ENCODE results near the gene ARSK. TPM values are rescaled to one million over a fixed set of nuclear protein-coding genes. Genes with fewer than 3 reads are reported as not detected.

Gene ARSK
- total and polyA plus RNA-seq, 8 donors: 2.9 to 68.3 (median 4.9) TPM; not detected in 1

GRCh38 chr5:95613514-95613913 is 58.6 kb downstream of the ARSK start:
- Histone ChIP-seq H3K27ac (no peak overlapping the region), H3K9me3 (peaks cover 0 to 15% (median 4%) of the 10 kb centered on the region in 4 donors), H3K27me3 (no peaks in the 10 kb centered on the region), H3K4me1 (no peaks in the 10 kb centered on the region), H3K36me3 (no peaks in the 10 kb centered on the region), H3K4me3 (no peak overlapping the region)
- DNase-seq: no peak
- WGBS, 5 donors: 94 to 97% (median 96%) methylated on average over 1 of the region's 1 CpG
- intact Hi-C loops (cut with DNase I; ENCODE audit: low total_unique reads): no loop called here
- TF ChIP-seq POLR2AphosphoS5 (IDR thresholded peaks at IDR 0.05): no peak
- TF ChIP-seq, protein P1, sequence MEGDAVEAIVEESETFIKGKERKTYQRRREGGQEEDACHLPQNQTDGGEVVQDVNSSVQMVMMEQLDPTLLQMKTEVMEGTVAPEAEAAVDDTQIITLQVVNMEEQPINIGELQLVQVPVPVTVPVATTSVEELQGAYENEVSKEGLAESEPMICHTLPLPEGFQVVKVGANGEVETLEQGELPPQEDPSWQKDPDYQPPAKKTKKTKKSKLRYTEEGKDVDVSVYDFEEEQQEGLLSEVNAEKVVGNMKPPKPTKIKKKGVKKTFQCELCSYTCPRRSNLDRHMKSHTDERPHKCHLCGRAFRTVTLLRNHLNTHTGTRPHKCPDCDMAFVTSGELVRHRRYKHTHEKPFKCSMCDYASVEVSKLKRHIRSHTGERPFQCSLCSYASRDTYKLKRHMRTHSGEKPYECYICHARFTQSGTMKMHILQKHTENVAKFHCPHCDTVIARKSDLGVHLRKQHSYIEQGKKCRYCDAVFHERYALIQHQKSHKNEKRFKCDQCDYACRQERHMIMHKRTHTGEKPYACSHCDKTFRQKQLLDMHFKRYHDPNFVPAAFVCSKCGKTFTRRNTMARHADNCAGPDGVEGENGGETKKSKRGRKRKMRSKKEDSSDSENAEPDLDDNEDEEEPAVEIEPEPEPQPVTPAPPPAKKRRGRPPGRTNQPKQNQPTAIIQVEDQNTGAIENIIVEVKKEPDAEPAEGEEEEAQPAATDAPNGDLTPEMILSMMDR (IDR thresholded peaks at IDR 0.05): no peak
- no peak for TF ChIP-seq POLR2A (IDR thresholded peaks at IDR 0.05)
- TF ChIP-seq EP300 (IDR thresholded peaks at IDR 0.05): no peak

DNA sequence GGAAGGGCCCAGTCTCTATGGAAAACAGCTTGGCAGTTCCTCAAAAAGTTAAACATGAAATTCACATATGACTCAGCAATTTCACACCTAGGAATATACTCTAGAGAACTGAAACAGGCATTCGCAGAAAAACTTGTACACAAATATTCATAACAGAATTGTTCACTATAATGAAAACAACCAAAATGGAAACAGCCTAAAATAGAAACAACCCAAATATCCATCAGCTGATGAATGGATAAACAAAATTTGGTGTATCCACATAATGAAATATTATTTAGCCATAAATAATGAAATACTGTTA is 60.2 kb downstream of the ARSK start:
- Histone ChIP-seq H3K36me3 (no peaks in the 10 kb centered on the region), H3K9me3 (peaks cover 0 to 15% (median 4%) of the 10 kb centered on the region in 4 donors), H3K4me3 (no peak overlapping the region), H3K4me1 (peaks cover 8 to 13% (median 12%) of the 10 kb centered on the region in 4 donors), H3K27me3 (peaks cover 0 to 6% (median 3%) of the 10 kb centered on the region in 3 donors), H3K27ac (no peak overlapping the region)
- WGBS, 5 donors: 79 to 90% (median 89%) methylated on average over 1 of the region's 1 CpG
- intact Hi-C loops (cut with DNase I; ENCODE audit: low total_unique reads): no loop called here
- TF ChIP-seq EP300 (IDR thresholded peaks at IDR 0.05): no peak
- TF ChIP-seq POLR2A (IDR thresholded peaks at IDR 0.05): no peak
- TF ChIP-seq, protein P1 (IDR thresholded peaks at IDR 0.05): no peak
- TF ChIP-seq POLR2AphosphoS5 (IDR thresholded peaks at IDR 0.05): no peak
- no peak for DNase-seq

DNA sequence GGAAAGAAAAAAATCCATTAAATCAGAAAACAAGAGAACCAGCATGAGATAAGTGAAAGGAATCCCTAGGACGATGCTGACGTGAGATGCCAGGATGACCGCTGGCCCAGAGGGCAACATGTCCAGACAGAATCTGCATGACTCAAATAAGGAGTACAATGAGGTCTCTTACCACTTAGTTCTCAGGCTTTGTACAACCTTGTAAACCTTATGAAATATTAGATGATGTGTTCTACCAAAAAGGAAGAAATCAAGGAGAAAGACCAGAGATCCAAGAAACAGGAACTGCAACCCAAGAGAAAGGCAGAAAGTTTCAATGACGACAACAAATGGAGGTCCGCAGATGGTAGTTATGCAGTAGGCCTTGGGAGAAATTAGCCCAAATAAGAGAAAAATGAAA is 62.2 kb downstream of the ARSK start:
- H3K27me3 ChIP-seq: peaks cover 0 to 19% (median 3%) of the 10 kb centered on the region in 3 donors
- peaks cover 27 to 31% (median 29%) of the 10 kb centered on the region in 4 donors for H3K4me1 ChIP-seq
- H3K36me3 ChIP-seq: no peaks in the 10 kb centered on the region
- TF ChIP-seq, protein P1 (IDR thresholded peaks at IDR 0.05): no peak
- TF ChIP-seq EP300 (IDR thresholded peaks at IDR 0.05) (no peak), POLR2AphosphoS5 (IDR thresholded peaks at IDR 0.05) (no peak), POLR2A (IDR thresholded peaks at IDR 0.05) (no peak)
- intact Hi-C loops (cut with DNase I; ENCODE audit: low total_unique reads): no loop called here
- H3K9me3 ChIP-seq: peaks cover 0 to 15% (median 4%) of the 10 kb centered on the region in 4 donors
- 74 to 97% (median 95%) methylated on average over 5 of the region's 5 CpGs for WGBS, 5 donors
- no peak overlapping the region for H3K27ac ChIP-seq
- H3K4me3 ChIP-seq: no peak overlapping the region
- no peak for DNase-seq

DNA sequence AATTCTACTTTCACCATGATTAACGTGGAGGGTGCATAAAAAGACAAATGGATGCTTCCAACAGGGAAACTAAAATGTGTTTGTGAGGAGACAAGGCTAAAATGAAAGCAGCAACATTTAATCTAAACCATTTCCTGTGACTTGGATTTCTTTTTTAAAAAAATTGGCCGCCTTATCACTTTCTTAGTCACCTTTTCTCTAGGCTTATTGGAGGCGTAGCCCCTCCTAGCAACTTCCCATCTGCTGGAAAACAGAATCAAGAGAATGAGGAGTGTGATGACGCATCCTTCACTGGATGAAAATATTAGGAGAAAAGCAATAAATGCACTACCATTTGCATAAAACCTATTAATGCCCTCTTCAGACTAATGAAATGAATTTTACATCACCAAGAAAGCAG is 64.2 kb downstream of the ARSK start:
- Histone ChIP-seq H3K9me3 (peaks cover 0 to 2% (median 0%) of the 10 kb centered on the region in 4 donors), H3K4me3 (peak overlapping the region in 2 of 4 donors; percentile 80 to 87), H3K4me1 (peaks cover 30 to 35% (median 33%) of the 10 kb centered on the region in 4 donors), H3K27me3 (peaks cover 0 to 19% (median 3%) of the 10 kb centered on the region in 3 donors), H3K36me3 (no peaks in the 10 kb centered on the region), H3K27ac (no peak overlapping the region)
- no peak for DNase-seq
- intact Hi-C loops (cut with DNase I; ENCODE audit: low total_unique reads): no loop called here
- TF ChIP-seq EP300 (IDR thresholded peaks at IDR 0.05) (no peak), POLR2AphosphoS5 (IDR thresholded peaks at IDR 0.05) (no peak), POLR2A (IDR thresholded peaks at IDR 0.05) (no peak)
- TF ChIP-seq, protein P1 (IDR thresholded peaks at IDR 0.05): no peak
- 82 to 93% (median 89%) methylated on average over 4 of the region's 4 CpGs for WGBS, 5 donors
